ENCODE data around the gene QKI.

The QKI gene

GRCh38 chr6:163392533-163392932 is 22.0 kb upstream of the QKI start:
- no peak for DNase-seq (ENCODE audit: low spot score)

- no peak for DNase-seq (ENCODE audit: low spot score)
These were observed 20.6 kb upstream of the QKI start for GRCh38 chr6:163393923-163394322.

DNA sequence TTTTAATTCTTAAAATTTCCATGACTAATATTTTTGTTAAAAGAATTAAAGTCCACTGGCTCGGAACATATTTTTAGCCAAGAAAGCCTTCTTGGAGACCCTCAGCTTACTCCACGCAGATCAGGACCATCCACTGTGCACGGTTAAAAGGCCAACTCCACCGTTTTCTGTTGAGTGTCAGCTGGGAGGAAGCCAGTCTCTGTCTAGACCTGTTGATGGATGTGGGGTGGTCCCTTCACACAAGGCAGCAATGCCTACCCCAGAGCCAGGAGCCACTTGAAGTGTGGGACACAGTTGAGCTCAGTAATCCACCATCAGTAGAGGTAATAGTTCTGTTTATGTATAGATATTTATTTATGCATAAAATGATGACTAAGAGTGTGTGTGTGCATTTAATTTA is 19.9 kb upstream of the QKI start:
- no peak for DNase-seq (ENCODE audit: low spot score)

DNA sequence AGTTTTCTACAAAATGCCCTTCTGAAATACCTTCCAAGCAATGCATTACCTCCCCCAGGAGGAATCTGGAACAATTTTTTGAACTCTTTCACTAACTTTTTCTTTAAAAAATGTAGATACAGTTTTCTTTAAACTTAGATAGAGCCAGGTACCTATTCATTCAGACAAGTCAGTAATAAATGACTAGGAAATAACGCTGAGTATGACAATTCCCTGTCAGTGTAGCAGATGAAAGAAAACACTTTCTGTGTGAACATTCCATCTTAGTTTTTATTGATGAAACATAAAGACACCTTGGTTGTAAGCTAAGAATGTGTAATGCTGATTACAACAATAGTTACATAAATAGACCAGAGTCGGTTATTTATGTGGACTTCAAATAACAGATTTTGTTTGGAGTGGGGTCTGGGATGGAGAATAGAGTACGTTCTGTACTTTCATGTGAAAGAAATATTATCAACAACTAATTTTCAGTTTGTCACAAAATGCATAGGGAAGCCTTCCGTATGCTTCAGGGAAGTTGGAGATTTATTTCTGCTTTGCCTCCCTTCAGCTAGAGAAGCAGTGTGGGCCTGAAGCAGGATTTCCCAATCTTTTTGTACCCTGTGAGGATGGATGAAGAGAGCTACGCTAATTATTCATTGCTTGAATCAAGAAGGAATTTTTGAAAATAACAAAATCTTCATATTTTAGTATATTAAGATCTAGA is 19.2 kb upstream of the QKI start:
- DNase-seq (ENCODE audit: low spot score): no peak

GRCh38 chr6:163395831-163396185 is 18.7 kb upstream of the QKI start:
- DNase-seq (ENCODE audit: low spot score): no peak

DNA sequence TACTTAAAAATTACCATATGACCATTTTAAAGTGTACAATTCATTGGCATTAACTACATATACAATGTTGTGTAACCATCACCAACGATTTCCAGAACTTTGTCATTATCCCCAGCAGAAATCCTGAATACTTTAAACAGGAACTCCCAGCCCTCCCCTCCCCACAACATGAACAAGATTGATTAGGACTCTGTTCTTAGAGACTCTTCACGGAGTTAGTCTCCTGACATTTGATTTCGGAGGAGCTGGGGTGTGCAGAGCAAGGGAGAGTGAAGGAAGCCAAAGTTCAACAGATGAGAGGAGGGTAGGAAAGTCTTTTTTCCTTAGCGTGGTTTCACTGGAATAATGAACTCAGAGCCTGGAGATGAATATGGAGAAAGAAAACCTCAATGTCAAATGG is 17.2 kb upstream of the QKI start:
- no peak for DNase-seq (ENCODE audit: low spot score)

- DNase-seq (ENCODE audit: low spot score): no peak
These were observed 16.4 kb upstream of the QKI start for GRCh38 chr6:163398115-163398514.

DNA sequence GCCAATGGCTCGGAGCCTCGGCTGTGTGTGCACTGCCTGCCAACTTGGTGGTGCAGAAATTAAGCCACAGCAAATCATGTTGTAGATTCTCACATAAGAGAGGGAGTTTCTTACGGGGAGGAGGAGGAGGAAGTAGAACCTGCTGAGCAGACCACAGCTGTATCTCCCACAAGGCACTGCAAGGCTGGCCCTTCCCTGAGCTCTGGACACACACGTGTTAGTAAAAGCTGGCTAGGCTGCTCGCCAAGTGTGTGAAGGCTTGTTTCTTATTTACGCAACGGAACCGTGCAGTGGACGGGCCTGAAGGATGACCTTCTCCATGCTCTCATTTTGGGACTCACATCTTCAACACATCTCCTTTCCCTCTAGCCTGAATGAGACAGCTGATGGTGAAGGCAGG is 15.7 kb upstream of the QKI start:
- no peak for DNase-seq (ENCODE audit: low spot score)

GRCh38 chr6:163400509-163400908 is 14.0 kb upstream of the QKI start:
- no peak for DNase-seq (ENCODE audit: low spot score)

GRCh38 chr6:163401039-163401885 is 13.3 kb upstream of the QKI start:
- DNase-seq (ENCODE audit: low spot score): no peak

- DNase-seq (ENCODE audit: low spot score): no peak
These were observed 11.9 kb upstream of the QKI start for GRCh38 chr6:163402616-163403015.

DNA sequence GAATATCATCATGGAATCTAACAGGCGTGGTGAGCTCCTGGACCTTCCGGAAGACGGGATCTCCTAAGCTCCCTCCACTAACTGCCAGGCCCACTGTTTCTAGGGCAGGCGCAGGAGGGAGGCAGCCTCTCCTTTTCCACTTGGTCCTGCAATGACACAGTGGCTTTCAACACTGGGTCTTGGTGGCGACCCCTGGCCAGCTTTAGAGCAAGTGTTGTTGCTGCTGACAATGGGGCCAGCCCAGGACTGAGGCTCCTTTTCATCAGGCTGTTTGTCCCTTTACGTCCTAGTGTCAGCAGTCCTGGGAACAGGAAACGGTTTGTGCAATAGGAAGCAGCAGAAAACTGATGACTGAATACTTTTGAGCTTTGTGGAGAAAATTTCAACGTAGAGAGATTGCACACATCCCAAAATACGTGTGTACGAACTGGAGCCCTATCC is 9.7 kb upstream of the QKI start:
- no peak for DNase-seq (ENCODE audit: low spot score)

- no peak for DNase-seq (ENCODE audit: low spot score)
These were observed 8.9 kb upstream of the QKI start for GRCh38 chr6:163405412-163406309.

DNA sequence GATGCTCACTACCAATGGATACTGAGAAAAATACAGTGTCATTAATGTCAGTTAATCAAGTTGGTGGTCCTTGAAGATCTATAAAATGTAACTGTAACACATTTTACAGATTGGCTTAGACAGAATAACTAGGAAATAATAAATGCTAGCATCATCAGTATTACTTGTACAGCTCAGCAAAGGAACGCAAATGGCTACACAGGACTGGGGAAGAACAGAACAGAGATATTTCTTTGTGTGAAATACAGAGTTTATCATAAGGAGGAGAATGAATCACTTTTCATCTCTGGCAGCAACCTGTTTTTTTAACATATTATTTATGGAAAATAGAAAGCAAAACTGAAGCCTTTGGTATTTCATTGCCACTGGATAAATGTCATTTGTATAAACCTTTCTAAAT is 8.2 kb upstream of the QKI start:
- no peak for DNase-seq (ENCODE audit: low spot score)

- DNase-seq (ENCODE audit: low spot score): no peak
These were observed 7.7 kb upstream of the QKI start for GRCh38 chr6:163406830-163407229.

GRCh38 chr6:163408352-163408991 is 6.0 kb upstream of the QKI start:
- DNase-seq (ENCODE audit: low spot score): no peak

DNA sequence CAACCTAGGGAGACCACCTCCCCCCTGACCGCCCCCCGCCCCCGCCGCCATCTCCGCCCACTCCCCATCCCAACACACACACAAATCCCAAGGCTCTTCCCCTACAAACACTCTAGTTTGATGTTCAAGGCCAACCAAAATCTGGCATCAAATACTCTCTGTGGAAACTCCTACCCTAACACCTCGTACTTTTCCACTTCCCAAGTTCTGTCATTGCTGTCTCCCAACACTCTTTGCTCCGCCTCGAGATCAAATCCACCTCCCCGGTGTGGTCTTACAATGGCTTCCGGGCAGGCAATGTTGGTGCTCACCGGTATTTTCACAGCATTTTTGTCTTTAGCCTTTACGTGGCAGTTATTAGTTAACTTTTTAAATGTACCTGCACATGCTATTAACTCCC is 4.8 kb upstream of the QKI start:
- DNase-seq (ENCODE audit: low spot score): no peak

- no peak for DNase-seq (ENCODE audit: low spot score)
These were observed 2.2 kb upstream of the QKI start for GRCh38 chr6:163412341-163412740.

DNA sequence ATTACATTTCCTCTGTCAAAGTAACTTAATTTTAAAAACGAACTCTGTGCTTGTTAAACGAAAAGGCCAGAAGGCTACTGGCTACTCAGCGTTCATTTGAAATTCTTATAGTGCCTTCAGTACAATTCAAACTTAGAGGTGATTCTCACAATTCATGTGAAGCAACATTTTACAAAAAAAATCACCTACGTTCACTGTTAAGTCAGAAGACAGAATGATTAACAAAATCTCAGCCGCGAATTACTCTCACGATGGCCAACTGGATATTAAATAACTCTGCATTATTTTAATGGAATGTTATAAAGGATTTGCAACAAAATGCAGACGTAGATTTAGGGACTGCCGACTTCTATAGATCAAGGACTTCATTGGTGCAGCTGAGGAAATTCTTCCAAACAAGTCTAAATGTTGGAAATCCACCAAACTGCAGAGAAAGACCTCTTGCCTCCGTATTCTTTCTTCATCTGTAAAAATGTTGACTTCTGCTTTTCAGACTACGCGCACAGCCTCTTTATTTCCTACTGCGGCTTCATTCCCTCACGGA is 1.6 kb upstream of the QKI start:
- no peak for DNase-seq (ENCODE audit: low spot score)

DNA sequence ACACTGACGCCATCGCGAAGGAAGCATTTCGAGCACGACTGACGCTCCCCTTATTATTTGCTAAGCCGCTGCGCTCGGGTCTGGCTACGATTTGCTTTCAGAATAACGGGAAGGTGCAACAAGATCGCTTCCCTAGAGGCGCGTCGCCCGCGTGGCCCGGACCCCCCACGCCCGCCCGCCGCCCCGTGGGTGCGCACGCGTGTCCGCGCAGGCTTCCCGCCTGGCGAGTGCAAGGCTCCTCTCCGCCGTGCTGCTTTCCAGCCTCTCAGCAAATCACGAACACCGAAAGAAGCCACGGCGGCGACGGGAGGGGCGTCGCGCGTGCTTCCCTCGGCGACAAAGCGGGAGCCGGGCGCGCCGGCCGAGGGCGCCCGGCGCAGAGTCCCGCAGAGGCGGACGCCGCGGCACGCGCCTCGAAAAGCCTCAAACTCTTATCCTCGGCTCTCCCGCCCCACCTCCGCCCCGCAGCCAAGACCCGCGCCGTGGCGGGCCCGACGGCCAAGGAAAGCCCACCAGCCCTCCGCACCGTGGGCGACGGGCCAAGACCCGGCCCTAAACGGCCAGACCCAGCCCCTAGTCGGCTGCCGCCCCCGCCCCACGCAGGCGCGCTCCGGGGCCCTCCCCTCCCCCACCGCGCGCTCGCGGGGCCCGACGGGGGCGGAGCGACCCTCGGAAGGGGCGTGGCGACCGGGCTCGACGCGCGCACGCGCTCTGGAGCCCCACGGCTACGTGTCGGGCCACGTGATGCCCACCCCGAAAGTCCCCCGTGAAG is 987 bp upstream of the QKI start:
- no peak for DNase-seq (ENCODE audit: low spot score)
